Measurements from ENCODE around the gene NUDCD3. TPM values are rescaled to one million over a fixed set of nuclear protein-coding genes. Genes with fewer than 3 reads are reported as not detected.

NUDCD3 gene
- polyA plus RNA-seq, 3 donors from 2014 or later: 43.3 to 60.4 (median 56.3) TPM

GRCh38 chr7:44530990-44531389 is 40.5 kb upstream of the NUDCD3 start:
- Mint-ChIP-seq H3K36me3 (no peaks in the 10 kb centered on the region), H3K9me3 (peaks cover 1 to 3% (median 2%) of the 10 kb centered on the region in 6 donors), H3K27me3 (ENCODE audit: low read depth in 3 of 3) (peaks cover 0 to 7% (median 3%) of the 10 kb centered on the region in 3 donors), H3K27ac (no peak overlapping the region), H3K4me3 (no peak overlapping the region), H3K4me1 (no peaks in the 10 kb centered on the region)
- DNase-seq: no peak

GRCh38 chr7:44524811-44525388 is 34.4 kb upstream of the NUDCD3 start:
- H3K4me1 Mint-ChIP-seq: no peaks in the 10 kb centered on the region
- no peak overlapping the region for H3K4me3 Mint-ChIP-seq
- peaks cover 5 to 22% (median 17%) of the 10 kb centered on the region in 6 donors for H3K9me3 Mint-ChIP-seq
- H3K27ac Mint-ChIP-seq: no peak overlapping the region
- no peak for DNase-seq
- H3K27me3 Mint-ChIP-seq (ENCODE audit: low read depth in 3 of 3): peaks cover 2 to 10% (median 3%) of the 10 kb centered on the region in 3 donors
- H3K36me3 Mint-ChIP-seq: peaks cover 5 to 8% (median 8%) of the 10 kb centered on the region in 3 donors

GRCh38 chr7:44522315-44522714 is 31.9 kb upstream of the NUDCD3 start:
- H3K9me3 Mint-ChIP-seq: peaks cover 3 to 22% (median 17%) of the 10 kb centered on the region in 6 donors
- no peak overlapping the region for H3K27ac Mint-ChIP-seq
- H3K4me1 Mint-ChIP-seq: no peaks in the 10 kb centered on the region
- no peak overlapping the region for H3K4me3 Mint-ChIP-seq
- no peak for DNase-seq
- H3K36me3 Mint-ChIP-seq: peaks cover 5 to 8% (median 8%) of the 10 kb centered on the region in 3 donors
- H3K27me3 Mint-ChIP-seq (ENCODE audit: low read depth in 3 of 3): peaks cover 0 to 9% (median 2%) of the 10 kb centered on the region in 3 donors

DNA sequence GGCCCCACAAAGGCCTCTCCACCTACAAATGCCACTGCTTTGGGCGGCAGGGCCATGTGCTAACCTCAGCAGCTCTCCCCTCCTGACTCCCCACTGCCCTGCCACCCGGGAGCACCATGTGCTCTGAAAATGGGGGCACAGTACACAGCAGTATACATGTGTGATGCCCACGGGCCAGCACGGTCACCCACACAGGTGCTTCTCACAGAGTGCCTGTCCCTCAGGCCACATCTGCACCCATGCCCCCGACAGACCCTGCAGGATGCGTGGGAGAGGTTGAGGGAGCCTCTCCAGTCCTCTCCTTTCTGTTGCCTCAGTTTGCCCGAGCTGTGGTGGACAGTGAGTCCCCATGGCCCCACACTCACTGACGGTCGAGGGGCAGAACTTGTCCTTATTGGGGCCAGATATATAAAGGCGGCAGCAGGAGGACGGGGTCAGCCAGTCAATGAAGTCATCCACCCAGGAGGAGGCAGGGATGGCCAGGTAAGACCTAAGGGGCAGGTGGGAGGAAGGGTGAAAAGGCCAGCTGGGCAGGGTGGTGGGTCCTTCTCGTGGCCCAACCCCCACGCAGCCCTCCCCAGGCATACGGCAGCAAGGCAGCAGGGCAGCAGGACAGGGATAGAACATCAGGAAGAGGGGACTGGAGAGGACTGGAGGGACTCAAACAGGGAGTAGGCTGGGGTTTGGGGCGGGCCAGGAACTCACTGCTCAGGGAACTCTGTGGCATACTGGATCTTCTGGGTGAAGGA is 31.1 kb upstream of the NUDCD3 start:
- Mint-ChIP-seq H3K27ac (no peak overlapping the region), H3K4me3 (peak overlapping the region in 1 of 5 donors; percentile 15), H3K36me3 (peaks cover 5 to 8% (median 8%) of the 10 kb centered on the region in 3 donors), H3K27me3 (ENCODE audit: low read depth in 3 of 3) (peaks cover 0 to 9% (median 2%) of the 10 kb centered on the region in 3 donors), H3K9me3 (peaks cover 3 to 22% (median 17%) of the 10 kb centered on the region in 6 donors), H3K4me1 (no peaks in the 10 kb centered on the region)
- no peak for DNase-seq

GRCh38 chr7:44520574-44520973 is 30.1 kb upstream of the NUDCD3 start:
- peaks cover 0 to 7% (median 2%) of the 10 kb centered on the region in 3 donors for H3K27me3 Mint-ChIP-seq (ENCODE audit: low read depth in 3 of 3)
- no peak overlapping the region for H3K27ac Mint-ChIP-seq
- H3K9me3 Mint-ChIP-seq: peaks cover 3 to 16% (median 12%) of the 10 kb centered on the region in 6 donors
- H3K4me3 Mint-ChIP-seq: no peak overlapping the region
- peaks cover 5 to 8% (median 8%) of the 10 kb centered on the region in 3 donors for H3K36me3 Mint-ChIP-seq
- H3K4me1 Mint-ChIP-seq: no peaks in the 10 kb centered on the region
- DNase-seq: no peak

GRCh38 chr7:44519546-44519945 is 29.1 kb upstream of the NUDCD3 start:
- peaks cover 0 to 8% (median 5%) of the 10 kb centered on the region in 6 donors for H3K9me3 Mint-ChIP-seq

GRCh38 chr7:44518761-44519160 is 28.3 kb upstream of the NUDCD3 start:
- no peak for DNase-seq
- no peak overlapping the region for H3K4me3 Mint-ChIP-seq
- H3K36me3 Mint-ChIP-seq: peaks cover 0 to under 1% (median 0%) of the 10 kb centered on the region in 3 donors
- peaks cover 0 to 4% (median 2%) of the 10 kb centered on the region in 3 donors for H3K27me3 Mint-ChIP-seq (ENCODE audit: low read depth in 3 of 3)
- peaks cover 0 to under 1% (median under 1%) of the 10 kb centered on the region in 6 donors for H3K9me3 Mint-ChIP-seq
- H3K4me1 Mint-ChIP-seq: no peaks in the 10 kb centered on the region
- peak overlapping the region in 1 of 6 donors; percentile 53 for H3K27ac Mint-ChIP-seq

More at GRCh38 chr7:44519546-44519945, 29.1 kb upstream of the NUDCD3 start:
- H3K27ac Mint-ChIP-seq: no peak overlapping the region
- peaks cover 0 to 4% (median 4%) of the 10 kb centered on the region in 3 donors for H3K36me3 Mint-ChIP-seq
- no peak overlapping the region for H3K4me3 Mint-ChIP-seq
- DNase-seq: no peak
- H3K4me1 Mint-ChIP-seq: no peaks in the 10 kb centered on the region
- H3K27me3 Mint-ChIP-seq (ENCODE audit: low read depth in 3 of 3): peaks cover 0 to 4% (median 2%) of the 10 kb centered on the region in 3 donors

- H3K27me3 Mint-ChIP-seq (ENCODE audit: low read depth in 3 of 3): peaks cover 0 to 4% (median 2%) of the 10 kb centered on the region in 3 donors
- no peak for DNase-seq
- no peaks in the 10 kb centered on the region for H3K36me3 Mint-ChIP-seq
- H3K9me3 Mint-ChIP-seq: no peaks in the 10 kb centered on the region
- H3K27ac Mint-ChIP-seq: no peak overlapping the region
- no peaks in the 10 kb centered on the region for H3K4me1 Mint-ChIP-seq
- H3K4me3 Mint-ChIP-seq: no peak overlapping the region
Measured at GRCh38 chr7:44517175-44517574, 26.7 kb upstream of the NUDCD3 start.

GRCh38 chr7:44515590-44516268 is 25.3 kb upstream of the NUDCD3 start:
- Mint-ChIP-seq H3K27me3 (ENCODE audit: low read depth in 3 of 3) (peaks cover 0 to 6% (median 2%) of the 10 kb centered on the region in 3 donors), H3K9me3 (no peaks in the 10 kb centered on the region), H3K36me3 (no peaks in the 10 kb centered on the region), H3K4me3 (no peak overlapping the region), H3K27ac (no peak overlapping the region), H3K4me1 (no peaks in the 10 kb centered on the region)
- DNase-seq: no peak

GRCh38 chr7:44512736-44513135 is 22.3 kb upstream of the NUDCD3 start:
- Mint-ChIP-seq H3K4me3 (no peak overlapping the region), H3K27me3 (ENCODE audit: low read depth in 3 of 3) (peaks cover 0 to 5% (median 0%) of the 10 kb centered on the region in 3 donors), H3K9me3 (peaks cover 0 to 4% (median 0%) of the 10 kb centered on the region in 6 donors), H3K36me3 (no peaks in the 10 kb centered on the region), H3K27ac (no peak overlapping the region), H3K4me1 (no peaks in the 10 kb centered on the region)
- DNase-seq: no peak

DNA sequence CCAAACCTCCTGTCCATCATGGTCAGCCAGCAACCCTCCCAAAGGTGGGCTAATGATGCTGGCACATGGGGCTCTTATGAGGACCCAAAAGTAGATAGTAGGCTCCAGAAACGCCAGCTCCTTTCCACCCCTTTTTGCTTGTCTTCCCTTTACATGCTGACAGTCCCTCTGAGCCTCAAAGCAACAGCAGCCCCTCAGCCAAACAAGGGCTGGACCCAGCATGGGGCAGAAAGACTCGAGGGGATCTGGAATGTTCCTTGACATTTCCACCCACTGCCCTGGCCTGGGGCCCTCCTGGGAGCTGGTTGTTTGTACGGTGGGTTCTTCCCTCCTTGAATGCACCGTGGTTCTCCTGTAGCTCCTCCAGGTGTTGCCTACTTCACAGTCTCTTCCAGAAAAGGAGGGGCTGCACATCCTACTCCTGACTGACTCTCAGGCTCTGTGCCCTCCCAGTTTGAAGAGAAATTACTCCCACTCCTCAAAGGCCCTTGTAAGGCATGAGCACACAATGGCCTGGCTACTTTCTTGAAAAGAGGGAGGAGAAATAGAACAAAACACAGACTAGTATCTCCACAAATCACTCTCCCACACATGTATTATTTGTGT is 21.5 kb upstream of the NUDCD3 start:
- Mint-ChIP-seq H3K9me3 (peaks cover 0 to 4% (median 0%) of the 10 kb centered on the region in 6 donors), H3K27ac (no peak overlapping the region), H3K4me1 (no peaks in the 10 kb centered on the region), H3K36me3 (no peaks in the 10 kb centered on the region), H3K27me3 (ENCODE audit: low read depth in 3 of 3) (peaks cover 0 to 8% (median 0%) of the 10 kb centered on the region in 3 donors), H3K4me3 (no peak overlapping the region)
- DNase-seq: no peak

- Mint-ChIP-seq H3K36me3 (peaks cover 0 to 3% (median 0%) of the 10 kb centered on the region in 3 donors), H3K4me1 (no peaks in the 10 kb centered on the region), H3K9me3 (peaks cover 0 to 4% (median 0%) of the 10 kb centered on the region in 6 donors), H3K27me3 (ENCODE audit: low read depth in 3 of 3) (peaks cover 0 to 8% (median 2%) of the 10 kb centered on the region in 3 donors), H3K27ac (no peak overlapping the region), H3K4me3 (no peak overlapping the region)
- no peak for DNase-seq
Measured at GRCh38 chr7:44511236-44511635, 20.8 kb upstream of the NUDCD3 start.

- no peak for DNase-seq
- H3K4me1 Mint-ChIP-seq: peaks cover 0 to 1% of the 10 kb centered on the region in 2 donors
- no peak overlapping the region for H3K4me3 Mint-ChIP-seq
- peaks cover 0 to 13% (median 2%) of the 10 kb centered on the region in 3 donors for H3K27me3 Mint-ChIP-seq (ENCODE audit: low read depth in 3 of 3)
- H3K27ac Mint-ChIP-seq: no peak overlapping the region
- H3K36me3 Mint-ChIP-seq: peaks cover 0 to 3% (median 0%) of the 10 kb centered on the region in 3 donors
- peaks cover 0 to 4% (median 0%) of the 10 kb centered on the region in 6 donors for H3K9me3 Mint-ChIP-seq
Measured at GRCh38 chr7:44508328-44509030, 18.0 kb upstream of the NUDCD3 start.
